Measurements from ENCODE around the gene NPBWR2. TPM values are rescaled to one million over a fixed set of nuclear protein-coding genes. Genes with fewer than 3 reads are reported as not detected.
A peak's percentile ranks its signal among the peaks of the same experiment; 100 is the strongest.

Gene NPBWR2
- total and polyA plus RNA-seq, 9 of the 15 experiments (the other 6 are each of a cell fraction or from before 2014, with no cell fraction given), result not detected

GRCh38 chr20:64062596-64063388 lies 44.6 kb downstream of the NPBWR2 start, which contains the start of gene TCEA2 (continued):
- peak; percentile 92; the same call in 1 of the 2 replicates for TF ChIP-seq RREB1 (CRISPR knock-in tag; IDR thresholded peaks at IDR 0.05)
- peak; percentile 73 for TF ChIP-seq GABPA (tag; conservative IDR thresholded peaks at IDR 0.05; ENCODE audit: low read depth)
- no peak for TF ChIP-seq ZNF764 (CRISPR knock-in tag; IDR thresholded peaks at IDR 0.05; ENCODE audit: low read depth)
- peak; percentile 84 for TF ChIP-seq SUPT5H (IDR thresholded peaks at IDR 0.05)
- peak; percentile 69; the same call in 1 of the 2 replicates for TF ChIP-seq ZNF41 (CRISPR knock-in tag; conservative IDR thresholded peaks at IDR 0.05)
- peak; percentile 71 for TF ChIP-seq ZNF239 (CRISPR knock-in tag; IDR thresholded peaks at IDR 0.05)
- TF ChIP-seq KLF1 (tag; IDR thresholded peaks at IDR 0.05), result peak; percentile 64; the same call in 1 of the 2 replicates
- peak; percentile 91 for TF ChIP-seq KLF13 (tag; IDR thresholded peaks at IDR 0.05; ENCODE audit: borderline replicate concordance, low read depth)
- TF ChIP-seq BCL6 (CRISPR knock-in tag; IDR thresholded peaks at IDR 0.05), result peak; percentile 89
- TF ChIP-seq ELK3 (CRISPR knock-in tag; IDR thresholded peaks at IDR 0.05), result no peak
- TF ChIP-seq CEBPZ (IDR thresholded peaks at IDR 0.05; ENCODE audit: borderline replicate concordance, low read depth, low read length), result no peak
- 0 out of 2 replicates have a peak, but pooled peaks have one; percentile 69 for TF ChIP-seq ZFP91 (CRISPR knock-in tag; IDR thresholded peaks at IDR 0.05)
- 0 out of 2 replicates have a peak, but pooled peaks have one; percentile 7 for TF ChIP-seq NFIC (IDR thresholded peaks at IDR 0.05)
